T-helper 22 cell (primary cell): ENCODE measurements around the gene EME2.
"Not testable (repeated sequence)": the region's sequence is repeated elsewhere in the genome, so short reads cannot be mapped to it uniquely, and the experiment has no call there.

ENCODE experiments used
- DNase-seq: peaks from one replicate; pipeline ENCODE4 v3.0.0-alpha.2; 2020; ENCODE audit warnings: low read depth

The EME2 gene, protein sequence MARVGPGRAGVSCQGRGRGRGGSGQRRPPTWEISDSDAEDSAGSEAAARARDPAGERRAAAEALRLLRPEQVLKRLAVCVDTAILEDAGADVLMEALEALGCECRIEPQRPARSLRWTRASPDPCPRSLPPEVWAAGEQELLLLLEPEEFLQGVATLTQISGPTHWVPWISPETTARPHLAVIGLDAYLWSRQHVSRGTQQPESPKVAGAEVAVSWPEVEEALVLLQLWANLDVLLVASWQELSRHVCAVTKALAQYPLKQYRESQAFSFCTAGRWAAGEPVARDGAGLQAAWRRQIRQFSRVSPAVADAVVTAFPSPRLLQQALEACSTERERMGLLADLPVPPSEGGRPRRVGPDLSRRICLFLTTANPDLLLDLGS

GRCh38 chr16:1772362-1772907 is at the start of gene EME2:
EME2 (plus strand) TSS chr16:1772810; CDS start chr16:1773228, 418 bp downstream.
- DNase-seq: peak; percentile 33

GRCh38 chr16:1723450-1724147 is 49.0 kb upstream of the EME2 start:
- DNase-seq: no peak

DNA sequence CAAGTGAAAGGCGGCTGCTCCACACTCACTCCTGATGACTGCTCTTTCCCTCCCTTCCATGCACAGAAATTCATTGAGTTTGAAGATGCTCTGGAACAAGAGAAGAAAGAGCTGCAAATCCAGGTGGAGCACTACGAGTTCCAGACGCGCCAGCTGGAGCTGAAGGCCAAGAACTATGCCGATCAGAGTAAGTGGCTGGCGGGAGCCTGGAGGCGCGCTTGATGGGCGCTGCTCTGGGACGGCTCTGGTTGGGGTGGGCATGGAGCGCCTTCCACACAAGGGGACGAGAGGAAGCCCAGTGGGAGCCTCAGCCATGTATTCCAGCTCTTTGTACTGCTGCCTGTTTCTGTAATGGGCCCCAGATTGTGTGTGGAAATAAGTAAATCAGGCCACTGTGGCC is 48.1 kb upstream of the EME2 start:
- DNase-seq: no peak

DNA sequence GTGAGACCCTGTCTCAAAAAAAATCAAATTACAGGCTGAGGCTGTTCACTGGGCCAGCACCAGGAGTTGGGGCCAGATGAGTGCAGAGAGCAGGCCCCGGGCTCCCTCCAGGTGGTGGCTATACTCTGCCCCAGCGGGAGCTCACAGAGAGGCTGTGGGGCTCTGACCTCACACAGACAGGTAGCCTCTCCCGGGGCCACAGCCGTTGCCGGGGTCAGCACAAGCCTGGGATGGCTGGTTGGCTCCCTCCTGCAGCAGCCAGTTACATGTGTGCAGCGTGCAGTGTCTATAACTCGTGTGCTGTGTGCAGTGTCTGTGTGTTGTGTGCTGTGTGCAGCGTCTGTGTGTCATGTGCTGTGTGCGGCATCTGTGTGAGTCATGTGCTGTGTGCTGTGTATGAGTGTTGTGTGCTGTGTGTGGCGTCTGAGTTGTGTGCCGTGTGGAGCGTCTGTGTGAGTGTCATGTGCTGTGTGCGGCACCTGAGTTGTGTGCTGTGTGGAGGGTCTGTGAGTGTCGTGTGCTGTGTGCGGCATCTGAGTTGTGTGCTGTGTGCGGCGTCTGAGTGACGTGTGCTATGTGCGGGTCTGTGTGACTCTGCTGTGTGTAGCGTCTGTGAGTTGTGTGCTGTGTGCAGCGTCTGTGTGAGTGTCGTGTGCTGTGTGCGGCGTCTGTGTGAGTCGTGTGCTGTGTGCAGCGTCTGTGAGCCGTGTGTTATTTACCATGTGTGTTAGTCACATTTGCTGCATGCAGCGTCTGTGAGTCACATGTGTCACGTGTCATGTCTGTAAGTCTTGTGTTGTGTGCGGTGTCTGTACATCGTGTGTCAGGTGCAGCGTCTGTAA is 45.7 kb upstream of the EME2 start:
- no peak for DNase-seq

- no peak for DNase-seq
Measured at GRCh38 chr16:1727651-1728624, 44.7 kb upstream of the EME2 start.

GRCh38 chr16:1729026-1729425 is 43.6 kb upstream of the EME2 start:
- DNase-seq: no peak

- no peak for DNase-seq
Measured at GRCh38 chr16:1729445-1729844, 43.2 kb upstream of the EME2 start.

- DNase-seq: no peak
Measured at GRCh38 chr16:1731073-1731472, 41.5 kb upstream of the EME2 start.

GRCh38 chr16:1731603-1732002 is 41.0 kb upstream of the EME2 start:
- no peak for DNase-seq

GRCh38 chr16:1732071-1732470 is 40.5 kb upstream of the EME2 start:
- no peak for DNase-seq

DNA sequence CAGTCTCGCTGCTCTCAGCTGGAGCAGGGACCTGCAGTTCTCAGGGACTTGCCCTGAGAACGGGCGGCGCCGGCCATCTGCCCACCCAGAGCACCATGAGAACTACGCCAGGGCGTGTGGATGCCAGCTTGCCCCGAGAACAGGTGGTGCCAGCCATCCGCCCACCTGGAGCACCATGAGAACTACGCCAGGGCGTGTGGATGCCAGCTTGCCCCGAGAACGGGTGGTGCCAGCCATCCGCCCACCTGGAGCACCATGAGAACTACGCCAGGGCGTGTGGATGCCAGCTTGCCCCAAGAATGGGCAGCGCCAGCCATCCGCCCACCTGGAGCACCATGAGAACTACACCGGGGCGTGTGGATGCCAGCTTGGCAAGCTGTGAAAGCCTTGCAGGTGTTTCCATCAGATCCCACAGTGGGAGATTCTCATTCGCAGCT is 40.0 kb upstream of the EME2 start:
- DNase-seq: not testable (repeated sequence)

GRCh38 chr16:1734123-1734522 is 38.5 kb upstream of the EME2 start:
- DNase-seq: no peak

- no peak for DNase-seq
Measured at GRCh38 chr16:1734816-1735215, 37.8 kb upstream of the EME2 start.

GRCh38 chr16:1740234-1740633 is 32.4 kb upstream of the EME2 start:
- no peak for DNase-seq

GRCh38 chr16:1740781-1741490 is 31.7 kb upstream of the EME2 start:
- DNase-seq: no peak

GRCh38 chr16:1741553-1742165 is 31.0 kb upstream of the EME2 start:
- DNase-seq: no peak

GRCh38 chr16:1743376-1744337 is 29.0 kb upstream of the EME2 start:
- no peak for DNase-seq

GRCh38 chr16:1744338-1744840 is 28.2 kb upstream of the EME2 start:
- no peak for DNase-seq
